T1000 (cell line): Measurements from ENCODE around the gene GLS.

ENCODE experiments used
- DNase-seq: peaks from one replicate; lab custom pipeline; 2025; ENCODE audit warnings: mixed read lengths; lab: John Stamatoyannopoulos, UW

GLS gene

DNA sequence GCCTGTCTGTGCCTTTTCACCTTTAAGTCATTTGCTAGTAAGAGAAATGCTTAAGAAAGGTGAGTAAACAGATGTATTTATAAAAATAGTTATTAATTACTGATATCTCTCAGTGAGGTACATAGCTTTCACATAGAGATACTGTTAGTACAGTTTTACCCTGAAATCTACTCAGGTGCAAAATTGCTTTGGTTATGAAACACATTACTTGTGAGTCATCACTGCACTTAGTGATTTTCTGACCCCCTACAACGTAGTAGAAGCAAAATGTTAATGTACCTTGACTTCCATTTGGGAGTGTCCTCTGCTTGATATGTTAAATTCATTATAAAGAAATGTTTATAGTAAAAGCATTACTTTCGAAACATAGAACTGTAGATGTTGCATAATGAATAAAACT is 6.5 kb downstream of the GLS start:
- DNase-seq = no peak

DNA sequence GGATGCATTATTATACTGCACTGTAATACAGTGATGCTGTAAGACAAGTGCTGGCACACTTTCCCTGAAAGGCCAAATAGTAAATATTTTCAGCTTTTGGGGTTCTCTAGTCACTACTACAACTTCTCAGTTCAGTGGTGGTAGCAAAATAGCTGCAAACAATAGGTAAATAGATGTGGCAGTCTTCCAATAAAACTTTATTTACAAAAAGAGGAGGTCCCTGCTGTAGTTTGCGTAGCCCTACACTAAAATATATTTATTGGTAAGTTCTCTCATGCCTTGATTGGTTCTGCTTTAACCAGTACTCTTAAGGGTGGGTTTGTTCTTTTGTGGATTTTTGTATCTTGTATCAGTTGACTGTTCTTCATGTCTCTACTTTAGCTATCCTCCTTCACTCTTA is 7.8 kb downstream of the GLS start:
- no peak for DNase-seq

DNA sequence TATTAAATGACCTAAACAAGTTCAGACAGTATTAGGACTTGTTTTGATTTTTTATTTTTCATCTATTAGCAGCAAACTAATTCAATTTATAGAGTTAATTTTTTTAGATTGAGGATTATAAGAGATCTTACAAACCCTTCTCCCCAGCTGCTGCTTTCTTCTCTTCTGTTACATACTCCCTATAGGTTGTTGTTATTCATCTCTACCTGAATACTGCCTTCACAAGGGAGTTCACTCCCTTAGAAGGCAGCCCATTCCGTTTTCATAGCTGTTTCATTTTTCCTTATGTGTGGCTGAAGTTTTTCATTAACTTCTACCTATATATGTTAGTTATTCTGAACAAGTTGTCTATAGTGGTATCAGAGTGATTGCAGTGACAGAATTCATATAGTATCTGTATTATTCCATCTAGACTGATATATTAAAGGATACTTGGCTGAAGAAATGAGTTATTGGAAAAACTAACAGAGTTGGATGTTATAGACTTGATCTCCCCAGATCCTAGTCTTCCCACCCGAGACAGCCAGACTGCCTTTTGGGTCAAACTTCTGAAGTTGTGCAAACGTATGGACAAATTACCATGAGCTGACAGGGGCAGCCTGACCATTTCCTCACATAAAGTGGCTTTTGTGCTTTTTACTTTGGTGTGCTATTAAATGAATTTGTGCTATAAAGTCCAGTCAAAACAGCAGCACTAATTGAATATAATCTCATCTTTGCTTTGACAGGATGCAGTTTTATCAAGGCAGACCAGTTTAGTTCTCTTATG is 8.7 kb downstream of the GLS start:
- DNase-seq = no peak

DNA sequence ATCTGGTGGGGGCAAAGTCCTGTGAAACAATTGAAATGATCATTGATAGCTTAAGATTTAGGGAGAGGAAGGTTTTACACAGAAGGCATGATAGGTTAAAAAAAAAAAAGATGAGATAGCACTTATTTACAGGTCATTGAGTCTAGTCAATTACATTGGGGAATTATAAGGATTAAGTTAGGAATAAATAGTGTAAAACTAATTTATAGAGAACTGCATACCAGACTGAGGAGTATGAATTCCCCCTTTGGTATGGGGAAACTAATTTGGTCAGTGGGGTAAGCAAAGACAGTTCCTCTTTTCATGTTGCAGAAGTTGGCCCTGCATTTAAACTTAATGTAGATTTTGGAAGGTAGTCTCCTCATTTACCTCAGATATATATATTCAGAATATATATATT is 10.8 kb downstream of the GLS start:
- DNase-seq = no peak

DNA sequence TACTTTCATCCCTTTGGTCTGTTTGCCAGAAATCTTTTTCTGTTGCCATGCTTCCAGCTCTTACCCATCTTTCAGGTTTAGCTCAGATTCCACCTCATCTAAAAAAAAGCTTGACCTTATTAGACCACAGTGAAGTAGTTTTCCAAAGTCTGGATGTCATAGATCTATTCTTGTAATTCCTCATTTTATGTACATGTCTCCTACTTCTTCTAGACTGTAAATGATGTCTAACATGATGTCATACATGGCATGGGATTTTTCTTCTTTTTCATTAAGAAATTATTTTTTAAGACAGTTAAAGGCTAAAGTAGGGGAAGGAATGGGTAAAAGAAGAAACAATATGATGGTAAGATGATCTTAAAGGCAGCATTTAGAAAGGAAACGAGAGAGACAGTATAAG is 11.3 kb downstream of the GLS start:
- DNase-seq = no peak

DNA sequence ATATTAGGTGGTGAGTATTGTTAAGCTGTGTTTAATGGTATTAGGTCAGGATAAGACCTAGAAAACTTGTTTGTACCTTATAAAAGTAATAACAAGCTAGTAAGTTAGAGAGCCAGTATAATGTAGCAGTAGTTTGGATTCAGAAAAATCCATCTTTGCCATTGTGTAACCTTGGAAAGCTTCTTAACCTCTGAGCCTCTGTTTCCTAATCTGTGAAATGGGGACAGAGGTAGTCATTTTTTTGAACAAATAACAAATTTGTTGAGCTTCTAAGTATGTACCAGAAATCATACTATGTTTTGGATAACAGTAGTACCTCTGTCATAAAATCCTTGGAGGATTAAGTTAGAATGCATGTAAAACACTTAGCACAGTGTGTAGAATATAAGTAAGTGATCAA is 12.5 kb downstream of the GLS start:
- no peak for DNase-seq

DNA sequence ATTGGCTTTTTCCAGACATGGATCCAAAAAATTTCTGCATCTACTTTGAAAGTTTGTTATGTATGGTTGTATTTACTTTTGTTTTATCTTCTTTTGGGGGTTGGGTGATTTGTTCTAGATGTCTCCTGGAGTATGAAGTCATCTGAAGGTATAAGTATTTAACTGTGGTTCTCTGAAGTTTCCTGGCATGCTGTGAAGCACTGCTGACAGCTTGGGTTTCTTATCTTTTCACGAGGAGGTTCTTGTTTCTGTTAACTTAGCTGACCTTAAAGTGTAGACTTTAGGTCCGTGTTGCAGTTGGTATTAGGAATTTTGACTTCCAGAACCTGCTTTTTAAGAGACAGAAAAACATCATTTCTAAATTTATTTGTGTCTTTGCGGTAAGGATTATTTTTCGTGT is 15.9 kb downstream of the GLS start:
- DNase-seq = no peak

DNA sequence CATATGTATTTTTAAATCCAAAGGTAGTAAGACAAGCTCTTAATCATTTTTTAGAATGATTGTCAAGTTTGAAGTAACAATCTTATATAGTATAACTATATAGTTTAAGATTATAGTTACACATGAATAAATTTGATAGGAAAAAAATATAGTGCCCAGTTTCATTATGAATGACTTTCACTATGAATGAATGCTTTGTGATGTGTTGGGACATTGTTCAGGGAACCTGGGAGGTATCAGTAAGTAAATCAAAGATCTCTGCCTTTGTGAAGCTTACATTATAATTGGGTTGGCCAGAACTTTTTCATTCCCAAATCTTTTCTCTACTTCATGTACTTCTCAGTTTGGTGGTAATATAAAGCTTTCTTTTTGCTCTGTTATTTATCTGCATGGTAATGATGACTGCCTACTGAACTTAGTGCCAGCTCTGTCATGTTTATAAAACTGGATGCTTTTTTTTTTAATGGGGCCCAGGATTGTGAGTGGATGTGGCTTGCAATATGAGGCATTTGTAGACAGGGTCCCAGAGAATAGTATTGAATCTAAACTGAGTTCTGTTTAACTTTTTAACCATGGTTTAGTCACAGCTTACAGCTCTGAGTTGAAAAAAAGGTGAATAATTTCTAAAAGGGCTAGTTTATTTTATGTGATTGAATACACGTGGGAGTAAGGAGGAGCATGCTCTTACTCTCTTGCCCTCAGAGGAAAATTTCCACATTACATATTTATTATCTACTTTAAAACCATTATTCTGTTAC is 23.3 kb downstream of the GLS start:
- no peak for DNase-seq

DNA sequence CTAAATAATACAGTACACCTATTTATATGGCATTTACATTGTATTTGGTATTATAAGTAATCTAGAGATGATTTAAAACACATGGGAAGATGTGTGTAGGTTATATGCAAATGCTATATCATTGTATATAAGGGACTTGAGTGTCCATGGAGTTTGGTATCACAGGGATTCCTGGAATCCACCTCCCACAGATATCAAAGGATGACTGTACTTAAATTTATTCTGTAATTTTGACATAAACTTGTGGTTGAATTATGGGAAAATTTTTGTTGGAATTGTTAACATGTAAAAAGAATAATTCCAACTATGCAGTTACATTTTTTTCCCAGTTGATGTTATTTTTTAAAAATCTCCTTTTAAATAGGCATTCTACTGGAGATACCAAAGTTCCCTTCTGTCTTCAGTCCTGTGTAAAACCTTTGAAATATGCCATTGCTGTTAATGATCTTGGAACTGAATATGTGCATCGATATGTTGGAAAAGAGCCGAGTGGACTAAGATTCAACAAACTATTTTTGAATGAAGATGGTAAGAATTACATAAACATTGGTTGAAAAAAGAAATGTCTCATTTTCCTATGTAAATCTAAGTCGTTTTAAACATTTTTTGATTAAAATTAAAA is 24.1 kb downstream of the GLS start:
- DNase-seq = no peak

DNA sequence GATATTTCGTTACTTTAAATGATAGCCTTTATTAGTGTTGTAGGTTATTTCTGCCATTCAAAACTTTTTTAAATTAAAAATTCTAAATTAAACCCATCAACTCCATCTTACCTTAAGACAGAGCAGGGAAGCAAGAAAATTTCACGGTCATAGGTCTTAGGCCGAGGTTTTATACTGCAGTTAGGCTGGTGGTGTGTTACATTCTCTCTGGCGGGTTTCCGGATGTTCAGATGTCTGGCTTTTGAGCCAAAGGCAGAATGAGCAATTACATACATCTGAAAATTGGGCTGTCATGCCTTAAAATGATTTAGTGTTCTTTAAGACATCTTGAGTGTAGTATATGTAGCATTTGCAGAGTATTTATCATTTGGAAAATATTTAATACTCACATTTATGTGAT is 27.9 kb downstream of the GLS start:
- DNase-seq = no peak

DNA sequence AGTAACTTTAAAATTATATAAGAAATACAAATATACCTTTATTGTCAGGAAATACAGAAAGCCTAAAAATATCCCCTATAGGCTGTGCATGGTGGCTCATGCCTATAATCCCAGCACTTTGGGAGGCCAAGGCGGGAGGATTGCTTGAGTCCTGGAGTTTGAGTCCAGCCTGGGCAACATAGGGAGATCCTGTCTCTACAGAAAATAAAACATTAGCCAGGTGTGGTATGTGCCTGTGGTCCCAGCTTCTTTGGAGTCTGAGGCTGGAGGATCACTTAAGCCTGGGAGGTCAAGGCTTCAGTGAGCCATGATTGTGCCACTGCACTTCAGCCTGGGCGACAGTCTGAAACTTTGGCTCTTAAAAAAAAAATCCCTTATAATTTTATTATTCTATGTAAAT is 29.1 kb downstream of the GLS start:
- DNase-seq = no peak

DNA sequence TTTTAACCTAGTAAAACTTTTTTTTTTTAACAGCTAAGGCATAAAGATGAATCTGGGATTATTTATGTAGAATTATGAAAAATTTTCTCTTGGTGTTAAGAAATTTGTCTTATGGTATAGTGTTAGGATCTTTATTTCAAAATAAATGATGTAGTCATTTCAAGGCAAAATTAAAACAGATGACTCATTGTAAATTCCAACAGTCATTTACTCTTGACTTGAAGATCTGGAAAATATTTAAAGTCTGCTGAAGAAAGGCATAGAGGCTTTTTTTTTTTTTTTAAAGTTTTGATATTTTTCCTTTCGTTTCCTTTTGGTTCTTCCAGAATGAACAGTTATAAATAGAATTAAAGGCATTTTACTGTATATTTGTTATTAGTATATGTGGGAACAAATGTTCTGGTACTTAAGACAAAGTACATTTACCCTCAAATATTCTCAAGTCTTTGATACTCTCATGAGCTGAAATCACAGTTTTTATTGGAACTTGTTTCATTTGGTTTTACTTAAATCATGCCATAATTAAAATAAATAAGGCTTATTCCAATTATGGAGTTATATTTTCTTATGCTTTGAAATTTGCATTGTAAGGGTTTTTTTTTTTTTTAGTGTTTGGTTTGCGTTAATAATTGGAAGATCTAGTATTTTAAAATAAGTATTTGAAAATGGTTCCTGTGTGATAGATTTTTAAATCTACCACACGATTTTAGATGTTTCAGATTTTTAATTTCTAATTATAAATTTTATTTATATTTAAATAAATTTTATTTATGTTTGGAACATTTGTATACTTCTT is 29.9 kb downstream of the GLS start:
- DNase-seq = no peak

DNA sequence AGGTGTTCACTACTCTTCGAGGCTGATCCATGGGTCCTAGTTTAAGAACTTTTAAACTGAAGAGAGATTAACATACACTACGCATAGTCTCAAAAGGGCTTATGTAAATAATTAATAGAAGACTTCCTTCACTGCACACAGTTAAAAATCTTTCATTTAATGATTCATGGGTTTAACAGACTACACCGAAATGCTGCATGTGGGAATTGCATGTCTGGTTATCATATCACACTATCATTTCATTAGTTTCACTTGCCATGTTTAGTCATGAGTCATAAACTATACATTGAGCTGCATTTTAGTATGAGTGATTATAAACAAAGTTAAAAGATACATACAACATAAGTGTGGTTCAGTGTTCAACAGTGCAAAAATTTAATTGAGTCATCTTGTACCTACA is 31.2 kb downstream of the GLS start:
- DNase-seq = no peak

DNA sequence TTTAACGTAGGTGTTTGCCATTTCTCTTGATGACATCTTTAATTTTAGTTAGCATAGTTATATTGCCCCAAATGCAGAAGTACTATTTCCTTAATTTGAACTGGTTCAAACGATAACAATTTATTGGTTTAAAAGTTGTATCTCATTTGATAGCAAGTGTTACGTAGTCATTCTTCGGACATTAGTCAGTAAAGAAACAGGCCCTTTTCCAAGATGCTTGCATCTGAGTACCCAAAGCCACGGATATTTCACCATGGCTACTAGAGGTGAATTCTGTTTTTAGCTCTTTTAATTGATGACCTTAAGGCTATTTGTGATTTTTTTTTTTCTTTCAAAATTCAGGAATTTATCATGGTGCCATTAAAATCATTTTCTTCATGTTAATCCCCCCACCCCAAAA is 32.1 kb downstream of the GLS start:
- DNase-seq = no peak

DNA sequence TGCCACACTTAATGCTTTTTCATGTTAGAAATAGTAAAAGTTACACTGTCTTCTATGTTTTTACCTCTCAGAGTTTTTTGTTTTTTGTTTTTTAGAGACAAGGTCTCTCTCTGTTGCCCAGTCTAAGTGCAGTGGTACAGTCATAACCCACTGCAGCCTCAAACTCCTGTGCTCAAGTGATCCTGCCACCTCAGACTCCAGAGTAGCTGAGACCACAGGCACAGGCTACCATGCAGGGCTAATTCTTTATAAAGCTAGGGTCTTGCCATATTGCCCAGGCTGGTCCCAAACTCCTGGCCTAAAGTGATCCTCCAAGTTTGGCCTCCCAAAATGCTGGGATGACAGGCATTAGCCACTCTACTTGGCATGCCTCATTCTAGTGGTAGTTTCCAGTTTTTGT is 33.1 kb downstream of the GLS start:
- no peak for DNase-seq

DNA sequence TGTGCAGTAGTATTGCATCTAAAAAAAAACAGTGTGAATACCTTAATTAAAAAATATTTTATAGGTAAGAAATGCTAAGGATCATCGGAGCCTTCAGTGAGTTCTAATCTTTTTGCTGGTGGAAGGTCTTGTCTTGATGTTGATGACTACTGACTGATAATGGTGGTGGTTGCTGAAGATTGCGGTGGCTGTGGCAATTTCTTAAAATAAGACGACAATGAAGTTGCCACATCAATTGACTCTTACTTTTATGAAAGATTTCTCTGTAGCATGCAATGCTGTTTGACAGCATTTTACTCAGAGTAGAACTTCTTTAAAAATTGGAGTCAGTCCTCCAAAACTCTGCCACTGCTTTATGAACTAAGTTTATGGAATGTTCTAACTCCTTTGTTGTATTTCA is 36.2 kb downstream of the GLS start:
- DNase-seq = no peak

DNA sequence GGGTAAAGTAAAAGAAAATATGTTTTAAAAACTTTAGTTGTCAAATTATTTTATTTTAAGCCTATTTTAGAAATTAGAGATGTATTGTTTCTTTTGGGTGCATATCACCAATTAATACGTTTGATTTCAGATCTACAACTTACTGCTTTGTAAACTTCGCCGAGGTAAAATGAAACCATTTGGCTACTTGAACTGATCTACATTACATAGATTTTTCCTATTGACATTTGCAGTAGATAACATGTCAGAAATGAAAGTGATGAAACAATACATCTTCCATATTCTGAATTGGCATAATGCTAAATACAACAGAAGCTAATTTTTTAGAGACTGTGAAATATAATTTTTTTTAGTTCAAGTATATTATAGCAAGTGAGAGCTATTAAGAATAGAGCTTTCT is 39.5 kb downstream of the GLS start:
- DNase-seq = no peak

DNA sequence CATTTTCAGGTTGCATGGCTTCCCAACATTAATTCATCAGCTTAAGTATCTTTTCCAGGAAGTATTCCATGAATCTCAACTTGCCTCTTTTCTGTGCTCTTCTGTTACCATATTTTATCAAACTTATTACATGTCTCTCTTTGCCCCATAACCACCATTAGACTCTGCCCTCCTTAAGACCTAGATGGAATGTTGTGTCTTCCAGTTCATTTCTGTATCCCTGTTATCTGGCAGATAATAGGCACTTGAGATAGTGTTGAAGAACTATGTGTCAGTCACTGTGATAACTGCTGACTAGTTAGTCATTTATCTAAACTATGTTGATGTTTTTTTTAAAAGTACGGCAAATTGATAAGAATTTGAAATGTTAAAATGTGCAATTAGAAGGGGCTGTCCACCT is 41.8 kb downstream of the GLS start:
- DNase-seq = no peak

DNA sequence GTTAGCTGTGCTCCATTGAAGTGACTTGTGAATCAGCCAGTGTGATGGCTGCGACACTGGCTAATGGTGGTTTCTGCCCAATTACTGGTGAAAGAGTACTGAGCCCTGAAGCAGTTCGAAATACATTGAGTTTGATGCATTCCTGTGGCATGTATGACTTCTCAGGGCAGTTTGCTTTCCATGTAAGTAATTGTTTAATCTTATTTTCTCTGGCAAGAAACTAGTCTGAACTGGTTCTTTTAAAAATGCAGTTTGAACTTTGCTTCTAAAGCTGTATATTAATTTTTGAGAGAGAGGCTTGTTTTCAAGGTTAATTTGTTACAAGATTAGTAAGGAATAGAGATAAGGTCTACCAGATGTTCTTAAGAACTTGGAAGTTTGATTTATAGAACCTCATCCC is 46.7 kb downstream of the GLS start:
- DNase-seq = no peak

DNA sequence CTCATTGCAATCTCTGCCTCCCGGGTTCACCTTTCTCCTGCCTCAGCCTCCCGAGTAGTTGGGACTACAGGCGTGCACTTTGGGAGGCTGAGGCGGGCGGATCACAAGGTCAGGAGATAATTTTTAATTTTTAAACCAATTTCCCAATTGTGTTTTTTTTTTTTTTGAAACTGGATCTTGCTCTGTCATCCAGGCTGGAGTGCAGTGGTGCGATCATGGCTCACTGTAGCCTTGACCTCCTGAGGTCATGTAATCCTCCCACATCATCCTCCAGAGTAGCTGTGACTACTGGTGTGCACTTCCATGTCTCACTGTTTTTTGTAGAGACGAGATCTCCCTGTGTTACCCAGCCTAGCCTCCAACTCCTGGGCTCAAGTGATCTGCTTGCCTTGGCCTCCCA is 49.3 kb downstream of the GLS start:
- no peak for DNase-seq

DNA sequence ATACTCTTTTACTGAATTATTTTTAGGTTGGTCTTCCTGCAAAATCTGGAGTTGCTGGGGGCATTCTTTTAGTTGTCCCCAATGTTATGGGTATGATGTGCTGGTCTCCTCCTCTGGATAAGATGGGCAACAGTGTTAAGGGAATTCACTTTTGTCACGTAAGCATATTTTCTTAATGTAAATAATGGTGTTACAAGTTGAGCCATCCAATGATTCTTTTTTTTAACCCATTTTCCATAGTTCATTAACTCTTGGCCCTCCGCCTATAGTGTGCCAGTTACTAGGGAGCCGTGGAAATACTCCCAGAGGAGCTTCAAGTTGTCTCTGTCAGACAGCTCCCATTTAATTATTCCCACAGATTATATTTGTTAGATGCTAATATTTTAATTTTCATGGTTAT is 49.8 kb downstream of the GLS start:
- DNase-seq = no peak

DNA sequence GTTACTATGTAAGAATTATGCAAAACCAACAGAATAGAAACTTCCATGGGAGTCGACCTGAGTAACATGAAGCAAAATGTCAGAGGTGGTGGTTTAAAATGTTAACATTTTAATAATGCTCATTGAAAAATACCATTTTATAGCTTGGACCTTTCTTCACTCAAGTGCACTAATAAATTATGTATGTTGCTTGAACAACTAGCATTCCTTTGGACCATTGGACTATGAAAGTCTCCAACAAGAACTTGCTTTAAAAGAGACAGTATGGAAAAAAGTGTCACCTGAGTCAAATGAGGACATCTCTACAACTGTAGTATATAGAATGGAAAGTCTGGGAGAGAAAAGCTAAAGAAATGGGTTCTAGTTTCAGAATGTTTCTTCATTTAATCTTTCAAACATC is 51.9 kb downstream of the GLS start:
- no peak for DNase-seq

DNA sequence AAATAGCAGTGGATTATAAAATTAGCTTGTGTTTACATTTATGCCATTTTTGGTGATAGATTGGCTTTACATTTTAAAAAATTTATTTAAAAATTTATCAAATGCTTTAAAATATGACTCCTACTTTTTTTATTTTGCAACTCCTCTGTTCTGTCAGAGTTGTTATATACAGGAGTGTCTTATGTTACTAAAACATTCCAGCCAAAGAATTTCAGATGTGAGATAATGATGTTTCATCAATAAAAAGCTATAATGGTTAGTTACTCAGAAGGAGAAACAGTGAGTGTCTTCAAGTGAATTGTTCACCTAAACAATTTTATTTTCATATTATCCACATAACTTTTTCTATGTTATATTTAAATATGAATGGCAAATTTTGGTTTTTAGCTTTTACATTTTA is 52.7 kb downstream of the GLS start:
- DNase-seq = no peak
